Measurements from ENCODE around the gene EBI3.

- TF ChIP-seq CTCF (IDR thresholded peaks at IDR 0.05) (no peak), POLR2A (IDR thresholded peaks at IDR 0.05) (no peak)
Measured at GRCh38 chr19:4210166-4210731, 19.1 kb upstream of the EBI3 start.
